ENCODE measurements around the gene ACVR1B.

ACVR1B gene

GRCh38 chr12:52020539-52021336 lies 69.2 kb downstream of the ACVR1B start:
- TF ChIP-seq FOXP2 (optimal IDR thresholded peaks at IDR 0.05; ENCODE audit: borderline replicate concordance, extremely low read depth, extremely low read length, insufficient read depth) (no peak), POLR2AphosphoS5 (IDR thresholded peaks at IDR 0.05; ENCODE audit: low read depth, low read length) (no peak), REST (IDR thresholded peaks at IDR 0.05; ENCODE audit: insufficient read depth in 1 of 2, low read depth in 2 of 2, low read length in 2 of 2) (no peak), SIN3A (IDR thresholded peaks at IDR 0.05; ENCODE audit: borderline replicate concordance, insufficient read depth, low read length) (no peak), TAF1 (IDR thresholded peaks at IDR 0.05; ENCODE audit: borderline replicate concordance, insufficient read depth, low read length) (no peak)

GRCh38 chr12:52022841-52023181 lies 71.3 kb downstream of the ACVR1B start:
- TF ChIP-seq SIN3A (IDR thresholded peaks at IDR 0.05; ENCODE audit: borderline replicate concordance, insufficient read depth, low read length) (no peak), FOXP2 (optimal IDR thresholded peaks at IDR 0.05; ENCODE audit: borderline replicate concordance, extremely low read depth, extremely low read length, insufficient read depth) (no peak), POLR2AphosphoS5 (IDR thresholded peaks at IDR 0.05; ENCODE audit: low read depth, low read length) (no peak), TAF1 (IDR thresholded peaks at IDR 0.05; ENCODE audit: borderline replicate concordance, insufficient read depth, low read length) (no peak), REST (IDR thresholded peaks at IDR 0.05; ENCODE audit: insufficient read depth in 1 of 2, low read depth in 2 of 2, low read length in 2 of 2) (no peak)

- TF ChIP-seq FOXP2 (optimal IDR thresholded peaks at IDR 0.05; ENCODE audit: borderline replicate concordance, extremely low read depth, extremely low read length, insufficient read depth): peak; percentile 81
- no peak for TF ChIP-seq REST (IDR thresholded peaks at IDR 0.05; ENCODE audit: insufficient read depth in 1 of 2, low read depth in 2 of 2, low read length in 2 of 2)
Measured at GRCh38 chr12:52023182-52023975, 71.9 kb downstream of the ACVR1B start.

GRCh38 chr12:52023976-52024688 lies 72.6 kb downstream of the ACVR1B start:
- TF ChIP-seq REST (IDR thresholded peaks at IDR 0.05; ENCODE audit: insufficient read depth in 1 of 2, low read depth in 2 of 2, low read length in 2 of 2): no peak
- TF ChIP-seq POLR2AphosphoS5 (IDR thresholded peaks at IDR 0.05; ENCODE audit: low read depth, low read length): no peak
- TF ChIP-seq FOXP2 (optimal IDR thresholded peaks at IDR 0.05; ENCODE audit: borderline replicate concordance, extremely low read depth, extremely low read length, insufficient read depth): no peak
- no peak for TF ChIP-seq TAF1 (IDR thresholded peaks at IDR 0.05; ENCODE audit: borderline replicate concordance, insufficient read depth, low read length)
- TF ChIP-seq SIN3A (IDR thresholded peaks at IDR 0.05; ENCODE audit: borderline replicate concordance, insufficient read depth, low read length): no peak

All from PFSK-1 (cell line).